ENCODE results near the gene RPIA. TPM values are rescaled to one million over a fixed set of nuclear protein-coding genes. Genes with fewer than 3 reads are reported as not detected.

The RPIA gene
- total and polyA plus RNA-seq, 9 of the 15 experiments (the other 6 are each of a cell fraction or from before 2014, with no cell fraction given), result 7.8 to 41.2 (median 25.8) TPM

GRCh38 chr2:88692187-88692586, 714 bp downstream of the RPIA start:
- DNase-seq (ENCODE audit: extremely low read depth in 1 of 4, low spot score in 3 of 4), result peak; percentile 20 to 59 (median 34)
- WGBS (ENCODE audit: insufficient coverage, low coverage, missing lambda C conversion rate), result under 1% methylated on average over 11 of the region's 11 CpGs

More at GRCh38 chr2:88692187-88692586, 714 bp downstream of the RPIA start:
- FAIRE-seq (no peak), ATAC-seq (peak; percentile 21)
- Histone ChIP-seq H2AFZ (ENCODE audit: low read depth, low read length) (peak overlapping the region; percentile 87), H3K79me2 (ENCODE audit: control insufficient read depth, insufficient read depth, low read length) (peaks cover 77% of the 10 kb centered on the region), H3K4me1 (replicated peaks in 1 of 2; ENCODE audit: control insufficient read depth in 2 of 2, insufficient read depth in 2 of 2, low read length in 2 of 2) (peaks cover 5 to 12% of the 10 kb centered on the region in 2 experiments; a peak in 4 of 5 replicates), H3K4me2 (ENCODE audit: insufficient read depth, low read length) (peak overlapping the region; percentile 94), H3K9me3 (replicated peaks; ENCODE audit: control insufficient read depth, insufficient read depth, low read depth, low read length) (no peaks in the 10 kb centered on the region), H3K9me1 (ENCODE audit: control insufficient read depth, insufficient read depth, low read length) (no peaks in the 10 kb centered on the region), H4K20me1 (replicated peaks; ENCODE audit: control insufficient read depth, insufficient read depth, low read length) (no peaks in the 10 kb centered on the region), H3K36me3 (ENCODE audit: control insufficient read depth, insufficient read depth, low read length) (peaks cover 9% of the 10 kb centered on the region; the same call in 2 of the 3 replicates), H3K27ac (ENCODE audit: extremely low read depth, low read depth, low read length) (peak overlapping the region; percentile 67), H3K27me3 (ENCODE audit: control insufficient read depth in 2 of 2, insufficient read depth in 2 of 2, low read length in 2 of 2) (no peaks in the 10 kb centered on the region), H3K9ac (ENCODE audit: insufficient read depth in 1 of 2, low read depth in 2 of 2, low read length in 2 of 2) (peak overlapping the region; percentile 78 to 89), H3K4me3 (peak overlapping the region; percentile 80)
- intact Hi-C loops (cut with micrococcal nuclease) (loop anchor here (2.0 to 10.0 kb wide), 2 partner anchors 19 to 437 kb away; no protein-coding TSS in a partner anchor), in situ Hi-C loops (cut with MboI) (no loop called here)
- POLR2A ChIA-PET, result interaction anchor here (0.6 to 1.4 kb wide), 3 partner anchors 11 to 65 kb away, joined by 3 to 6 read pairs (median 3); partner anchors contain the start of gene EIF2AK3
- TF ChIP-seq SIN3A (IDR thresholded peaks at IDR 0.05; ENCODE audit: borderline replicate concordance in 2 of 2, control insufficient read depth in 1 of 2, low read depth in 2 of 2, low read length in 2 of 2) (0 out of 4 replicates have a peak, but pooled peaks of 1 of the 2 experiments have one; percentile 32), ZNF740 (CRISPR knock-in tag; IDR thresholded peaks at IDR 0.05) (no peak), ZNF740 (tag; IDR thresholded peaks at IDR 0.05) (0 out of 4 replicates have a peak, but pooled peaks of 1 of the 2 experiments have one; percentile 11), ZKSCAN1 (IDR thresholded peaks at IDR 0.05; ENCODE audit: low read depth, low read length) (no peak), EZH2 (IDR thresholded peaks at IDR 0.05; ENCODE audit: borderline replicate concordance, low read depth, low read length) (no peak), ELF1 (tag; IDR thresholded peaks at IDR 0.05) (peak; percentile 52; the same call in 1 of the 2 replicates), E2F6 (IDR thresholded peaks at IDR 0.05; ENCODE audit: borderline replicate concordance in 1 of 2, extremely low read depth in 1 of 2, insufficient read depth in 1 of 2, insufficient read length in 1 of 2, low read depth in 1 of 2, low read length in 1 of 2, poor library complexity in 1 of 2, severe bottlenecking in 1 of 2) (peak in 1 of 2 experiments; percentile 68), ZNF239 (CRISPR knock-in tag; IDR thresholded peaks at IDR 0.05) (no peak), ZBTB7A (IDR thresholded peaks at IDR 0.05; ENCODE audit: borderline replicate concordance, control insufficient read depth, low read depth, low read length) (peak; percentile 48; the same call in 1 of the 2 replicates)
- BruUV-seq (replicated peaks), result TSS peak; percentile 40
- CTCF ChIA-PET (ENCODE audit: low intra/inter-chr PET ratio), result no interaction called here
